Cerebellar cortex (tissue), 1 donor: ENCODE results near the gene CD8A.
A peak's percentile ranks its signal among the peaks of the same experiment; 100 is the strongest.
"Not testable (repeated sequence)": the region's sequence is repeated elsewhere in the genome, so short reads cannot be mapped to it uniquely, and the experiment has no call there.

Experiments
- DNase-seq: peaks from one replicate; pipeline ENCODE4 v3.0.0-alpha.2; 2015; ENCODE audit warnings: low spot score

Gene CD8A

DNA sequence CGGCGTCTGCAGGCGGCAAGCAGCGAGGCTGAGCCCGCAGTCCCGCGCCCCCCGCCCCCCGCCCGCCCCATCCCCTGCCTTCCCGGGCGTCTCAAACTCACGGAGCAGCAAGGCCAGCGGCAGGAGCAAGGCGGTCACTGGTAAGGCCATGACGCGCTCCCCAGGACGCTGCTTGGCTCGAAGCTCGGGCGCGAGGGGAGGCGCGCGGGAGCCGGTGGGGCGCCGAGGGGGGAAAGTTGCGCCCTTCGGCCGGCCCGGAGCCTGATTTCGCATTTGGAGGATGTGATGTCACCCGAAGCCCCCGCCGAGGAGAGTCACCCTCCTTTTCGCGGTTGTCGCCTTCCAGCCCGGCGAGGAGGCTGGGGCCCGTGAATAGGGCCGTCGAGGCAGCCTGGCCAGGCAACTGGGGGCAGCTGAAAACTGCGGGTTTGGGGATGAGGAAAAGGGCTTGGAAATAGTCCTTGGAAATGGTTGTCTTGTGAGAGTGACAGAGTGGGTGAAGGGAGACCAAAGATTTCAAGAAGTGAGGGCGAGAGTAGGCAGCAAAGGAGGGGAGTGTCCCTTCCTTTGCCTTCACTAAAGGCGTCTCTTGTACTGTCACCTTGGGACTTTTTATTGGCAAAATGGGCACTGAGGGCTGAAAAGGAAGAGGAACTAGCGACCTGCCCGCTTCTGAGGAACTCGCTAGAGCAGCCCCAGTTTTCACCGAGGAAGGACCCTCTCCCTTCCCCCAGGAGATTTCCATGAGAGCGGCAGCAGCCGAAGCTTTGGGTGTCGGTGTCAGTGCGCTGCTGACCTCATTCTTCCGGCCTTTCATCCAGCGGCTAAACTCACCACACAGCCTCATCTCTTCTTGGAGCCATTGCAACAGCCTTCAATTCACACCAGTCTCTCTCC lies at the start of gene CD8A:
Gene CD8A, minus strand, starts transcription at position 238 of the 897 bp plus-strand sequence. Its CDS starts 88 bp downstream, at position 150.
- no peak for DNase-seq

GRCh38 chr2:86839871-86840548 lies 49.3 kb upstream of the CD8A start:
- not testable (repeated sequence) for DNase-seq

DNA sequence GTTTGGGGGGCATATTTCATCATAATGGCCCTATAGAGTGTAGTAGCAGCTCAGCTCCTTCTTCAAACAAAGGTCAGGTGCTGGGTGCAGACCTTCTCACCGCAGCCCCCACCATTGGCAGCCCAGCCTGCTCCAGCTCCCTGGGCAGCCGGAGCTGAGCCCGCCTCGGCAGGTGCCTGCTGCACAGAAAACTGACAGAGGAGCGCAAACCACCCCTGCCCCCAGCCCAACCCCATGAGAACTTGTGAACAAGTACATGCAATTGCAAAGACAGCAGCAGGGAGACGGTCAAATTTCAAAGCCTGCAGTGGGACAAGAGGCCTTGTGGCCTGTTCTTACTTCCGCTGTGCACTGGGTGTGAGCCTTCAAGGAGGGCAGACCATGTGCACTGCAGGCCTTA lies 48.7 kb upstream of the CD8A start:
- DNase-seq = not testable (repeated sequence)

- not testable (repeated sequence) for DNase-seq
These were observed 47.0 kb upstream of the CD8A start for GRCh38 chr2:86837714-86838113.

GRCh38 chr2:86836915-86837695 lies 46.4 kb upstream of the CD8A start:
- DNase-seq = not testable (repeated sequence)

GRCh38 chr2:86835548-86835889 lies 44.8 kb upstream of the CD8A start:
- not testable (repeated sequence) for DNase-seq

- no peak for DNase-seq
These were observed 42.6 kb upstream of the CD8A start for GRCh38 chr2:86833315-86833714.

- no peak for DNase-seq
These were observed 41.8 kb upstream of the CD8A start for GRCh38 chr2:86832334-86833096.

DNA sequence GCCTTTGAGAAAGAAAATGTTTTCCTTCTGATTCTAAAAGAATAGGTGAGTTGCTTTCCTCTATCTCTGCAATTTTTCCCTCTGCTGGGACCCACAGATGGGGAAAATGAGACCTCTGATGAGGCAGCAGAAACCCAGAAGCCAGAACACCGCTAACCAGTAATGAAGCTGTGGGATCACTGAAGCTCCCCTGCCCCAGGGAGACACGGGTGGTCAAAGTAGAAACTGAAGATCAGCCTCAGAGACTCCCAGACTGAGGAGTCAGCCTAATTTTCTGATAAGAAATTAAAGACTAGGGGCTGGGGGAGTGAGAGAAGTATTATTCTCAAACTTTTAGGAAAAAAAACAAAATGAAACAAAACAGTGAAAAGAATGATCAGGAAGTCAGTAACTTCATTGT lies 40.8 kb upstream of the CD8A start:
- DNase-seq = no peak

DNA sequence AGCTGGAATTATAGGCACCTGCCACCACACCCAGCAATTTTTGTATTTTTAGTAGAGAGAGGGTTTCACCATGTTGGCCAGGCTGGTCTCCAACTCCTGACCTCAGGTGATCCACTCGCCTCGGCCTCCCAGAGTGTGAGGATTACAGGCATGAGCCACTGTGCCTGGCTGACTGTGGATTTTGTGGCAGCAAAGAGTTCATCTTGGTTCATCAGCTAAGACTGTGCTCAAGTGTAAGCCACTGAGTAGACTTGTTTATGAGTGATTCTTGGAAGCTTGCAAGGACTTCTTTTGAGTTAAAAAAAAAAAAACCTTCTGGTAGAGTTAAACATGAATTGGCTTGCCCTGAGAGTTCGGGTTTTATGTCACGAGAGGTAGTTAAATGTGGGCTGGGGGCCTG lies 36.2 kb upstream of the CD8A start:
- no peak for DNase-seq

GRCh38 chr2:86825693-86826381 lies 35.1 kb upstream of the CD8A start:
- no peak for DNase-seq

GRCh38 chr2:86825036-86825692 lies 34.5 kb upstream of the CD8A start:
- no peak for DNase-seq

- no peak for DNase-seq
These were observed 32.1 kb upstream of the CD8A start for GRCh38 chr2:86822668-86823345.

DNA sequence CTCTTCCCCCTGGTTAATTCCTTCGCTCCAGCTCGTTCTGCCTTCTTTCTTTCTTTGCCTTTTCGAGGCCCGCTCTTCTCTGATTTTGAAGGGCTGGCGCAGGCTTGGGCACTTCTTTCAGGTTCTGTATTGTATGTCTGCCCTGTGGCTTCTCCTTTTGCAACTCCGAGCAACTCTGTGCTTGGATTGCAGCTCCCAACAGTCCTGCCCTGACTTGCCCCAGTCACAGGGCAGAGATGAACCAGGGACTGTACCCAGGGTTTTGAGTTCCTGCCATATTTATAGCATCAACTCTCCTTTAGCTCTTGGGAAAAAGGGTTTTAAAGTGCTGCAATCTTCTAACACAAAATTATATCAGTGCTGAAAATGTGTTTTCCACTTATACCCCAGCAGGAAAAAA lies 31.1 kb upstream of the CD8A start:
- no peak for DNase-seq

- no peak for DNase-seq
These were observed 30.6 kb upstream of the CD8A start for GRCh38 chr2:86821306-86821705.

GRCh38 chr2:86818957-86819356 lies 28.2 kb upstream of the CD8A start:
- no peak for DNase-seq

- DNase-seq = no peak
These were observed 27.5 kb upstream of the CD8A start for GRCh38 chr2:86818114-86818801.

DNA sequence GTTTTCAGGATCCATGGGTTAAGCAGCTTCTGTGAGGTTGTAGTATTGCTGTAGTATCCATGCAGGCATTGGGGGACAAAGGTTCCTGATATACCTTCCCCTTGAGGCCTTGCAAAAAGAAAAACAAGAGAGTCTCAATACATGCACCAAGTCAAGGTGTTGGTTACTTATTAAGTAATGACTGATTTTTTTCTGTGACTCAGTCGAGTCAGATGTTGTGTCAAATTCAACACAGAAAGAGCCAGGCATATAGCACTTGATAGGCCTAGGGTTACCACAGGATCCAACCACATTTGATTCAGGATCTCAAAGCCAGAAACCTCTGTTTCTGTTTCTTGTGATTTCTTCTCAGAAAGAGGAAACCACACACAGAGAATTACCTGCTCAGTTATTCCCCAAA lies 24.9 kb upstream of the CD8A start:
- no peak for DNase-seq

- DNase-seq = peak; percentile 36
These were observed 18.9 kb upstream of the CD8A start for GRCh38 chr2:86809481-86810121.
